GM23338 (cell line): ENCODE data around the gene RBM22. TPM values are rescaled to one million over a fixed set of nuclear protein-coding genes. Genes with fewer than 3 reads are reported as not detected.

Experiments used
- ATAC-seq: fragments of 200-7000 bp; cut with Tn5 transposase; 3 replicates; pipeline ENCODE4 v1.9.1; 2020
- DNase-seq: peaks from one replicate; pipeline ENCODE4 v3.0.0-alpha.2; 2015; ENCODE audit warnings: low spot score
- H2AFZ ChIP-seq: fragments of 200-600 bp; sonication (generic); 2 replicates; pipeline ENCODE4 v1.8.0; 2016; ENCODE audit warnings: antibody characterized with exemption, mild to moderate bottlenecking, moderate library complexity
- H3F3A ChIP-seq: fragments of 200-600 bp; sonication (generic); replicated peaks from 2 replicates; pipeline ENCODE4 v1.8.0; 2017; ENCODE audit warnings: antibody characterized with exemption, mixed run types, low read depth
- H3K27ac ChIP-seq: fragments of 200-600 bp; sonication (generic); 2 replicates; pipeline ENCODE4 v1.6.1; 2016; ENCODE audit warnings: low read depth
- H3K27me3 ChIP-seq: fragments of 200-600 bp; sonication (generic); 2 replicates; pipeline ENCODE4 v1.8.0; 2016; ENCODE audit warnings: mild to moderate bottlenecking, mixed run types, moderate library complexity; ENCODE audit not compliant: insufficient read depth
- H3K36me3 ChIP-seq: fragments of 200-600 bp; sonication (generic); 2 replicates; pipeline ENCODE4 v1.8.0; 2016; ENCODE audit warnings: mild to moderate bottlenecking; ENCODE audit not compliant: insufficient read depth
- H3K4me1 ChIP-seq: fragments of 200-600 bp; sonication (generic); 2 replicates; pipeline ENCODE4 v1.8.0; 2016; ENCODE audit warnings: mild to moderate bottlenecking, moderate library complexity; ENCODE audit not compliant: insufficient read depth
- H3K4me2 ChIP-seq: fragments of 200-600 bp; sonication (generic); 2 replicates; pipeline ENCODE4 v1.7.1; 2017; ENCODE audit warnings: mixed run types
- H3K4me3 ChIP-seq: fragments of 200-600 bp; sonication (generic); 2 replicates; pipeline ENCODE4 v1.6.1; 2016; ENCODE audit warnings: mixed run types
- H3K79me2 ChIP-seq: fragments of 200-600 bp; sonication (generic); replicated peaks from 2 replicates; pipeline ENCODE4 v1.8.0; 2017; ENCODE audit warnings: mild to moderate bottlenecking; ENCODE audit not compliant: insufficient read depth
- H3K9me2 ChIP-seq: fragments of 200-600 bp; sonication (generic); 2 replicates; pipeline ENCODE4 v1.8.0; 2017; ENCODE audit not compliant: insufficient read depth
- H4K20me1 ChIP-seq: fragments of 200-600 bp; sonication (generic); replicated peaks from 2 replicates; pipeline ENCODE4 v1.8.0; 2017; ENCODE audit warnings: mild to moderate bottlenecking; ENCODE audit not compliant: insufficient read depth
- H3K27ac Mint-ChIP-seq: 2 replicates; pipeline ENCODE4 v1.8.0; 2020; ENCODE audit warnings: inconsistent platforms, mild to moderate bottlenecking, moderate library complexity, mixed read lengths
- H3K27me3 Mint-ChIP-seq: 3 replicates; pipeline ENCODE4 v1.8.0; 2022; ENCODE audit warnings: low read depth, mild to moderate bottlenecking, moderate library complexity, mixed read lengths, inconsistent platforms; ENCODE audit not compliant: insufficient read depth, poor library complexity
- H3K36me3 Mint-ChIP-seq: 3 replicates; pipeline ENCODE4 v1.8.0; 2021; ENCODE audit warnings: low read depth, mild to moderate bottlenecking, inconsistent platforms, moderate library complexity, mixed read lengths
- H3K4me1 Mint-ChIP-seq: 3 replicates; pipeline ENCODE4 v1.8.0; 2020; ENCODE audit warnings: mild to moderate bottlenecking, inconsistent platforms, mixed read lengths
- H3K4me3 Mint-ChIP-seq: 3 replicates; pipeline ENCODE4 v1.8.0; 2021; ENCODE audit warnings: moderate library complexity, mild to moderate bottlenecking, inconsistent platforms, mixed read lengths
- H3K9me3 Mint-ChIP-seq: 3 replicates; pipeline ENCODE4 v1.8.0; 2020; ENCODE audit warnings: moderate library complexity, mild to moderate bottlenecking, inconsistent platforms, mixed read lengths
- EZH2 ChIP-seq: fragments of 200-600 bp; sonication (generic); IDR thresholded peaks from one replicate; pipeline ENCODE4 v1.8.0; 2017; ENCODE audit warnings: antibody characterized with exemption, mild to moderate bottlenecking, low read depth; ENCODE audit not compliant: unreplicated experiment
- ZNF114 ChIP-seq: fragments of 250-450 bp; sonication (Bioruptor Pico); IDR thresholded peaks from 2 replicates; pipeline ENCODE4 v1.5.0; 2020; ENCODE audit warnings: mild to moderate bottlenecking, moderate library complexity
- polyA plus RNA-seq: library from polyadenylated mRNA; unstranded; fragments of >200 nt; fragmentation: Nextera tagmentation; extraction: Ambion mirVana; gene quantifications from 2 replicates; pipeline ENCODE4 v1.2.1, GENCODE V29; 2016
- total RNA-seq: library from RNA; depleted of rRNA; stranded (reverse); fragments of >200 nt; shearing (Covaris generic); gene quantifications from 2 replicates; pipeline ENCODE4 v1.2.3, GENCODE V29; 2014
- TF ChIP-seq, protein P1 (sequence below): IDR thresholded peaks from 2 replicates; pipeline ENCODE4 v1.6.1; 2016; ENCODE audit warnings: antibody characterized with exemption
- TF ChIP-seq, protein P2 (sequence below): fragments of 250-450 bp; sonication (Bioruptor Pico); IDR thresholded peaks from 2 replicates; pipeline ENCODE4 v1.5.0; 2020; ENCODE audit warnings: mild to moderate bottlenecking, moderate library complexity

Gene RBM22
- total and polyA plus RNA-seq, 2 experiments from 2014 or later, result 23.4 to 32.3 TPM

DNA sequence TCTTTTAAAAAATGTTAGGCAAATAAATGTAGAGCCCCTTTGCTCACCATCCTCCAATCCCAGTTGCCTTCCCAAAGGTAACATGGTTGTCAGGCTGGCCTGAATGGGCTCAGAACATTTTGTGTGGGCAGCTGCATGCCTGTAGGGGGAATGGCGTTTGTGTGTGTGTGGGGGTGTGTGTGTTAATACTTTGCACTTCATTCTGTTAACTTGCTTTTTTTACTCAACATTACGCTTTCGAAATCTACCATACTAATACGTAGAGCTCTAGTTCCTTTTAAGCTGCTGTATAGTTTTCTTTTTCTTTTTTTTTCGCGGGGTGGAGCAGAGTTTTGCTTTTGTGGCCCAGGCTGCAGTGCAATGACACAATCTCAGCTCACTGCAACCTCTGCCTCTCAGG is 25.8 kb downstream of the RBM22 start:
- H3K9me3 Mint-ChIP-seq, result 0 out of 3 replicates have a peak, but pooled peaks cover 2% of the 10 kb centered on the region
- TF ChIP-seq, protein P1, sequence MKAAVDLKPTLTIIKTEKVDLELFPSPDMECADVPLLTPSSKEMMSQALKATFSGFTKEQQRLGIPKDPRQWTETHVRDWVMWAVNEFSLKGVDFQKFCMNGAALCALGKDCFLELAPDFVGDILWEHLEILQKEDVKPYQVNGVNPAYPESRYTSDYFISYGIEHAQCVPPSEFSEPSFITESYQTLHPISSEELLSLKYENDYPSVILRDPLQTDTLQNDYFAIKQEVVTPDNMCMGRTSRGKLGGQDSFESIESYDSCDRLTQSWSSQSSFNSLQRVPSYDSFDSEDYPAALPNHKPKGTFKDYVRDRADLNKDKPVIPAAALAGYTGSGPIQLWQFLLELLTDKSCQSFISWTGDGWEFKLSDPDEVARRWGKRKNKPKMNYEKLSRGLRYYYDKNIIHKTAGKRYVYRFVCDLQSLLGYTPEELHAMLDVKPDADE, result no peak
- no peak for TF ChIP-seq ZNF114 (CRISPR knock-in tag)
- TF ChIP-seq, protein P2, sequence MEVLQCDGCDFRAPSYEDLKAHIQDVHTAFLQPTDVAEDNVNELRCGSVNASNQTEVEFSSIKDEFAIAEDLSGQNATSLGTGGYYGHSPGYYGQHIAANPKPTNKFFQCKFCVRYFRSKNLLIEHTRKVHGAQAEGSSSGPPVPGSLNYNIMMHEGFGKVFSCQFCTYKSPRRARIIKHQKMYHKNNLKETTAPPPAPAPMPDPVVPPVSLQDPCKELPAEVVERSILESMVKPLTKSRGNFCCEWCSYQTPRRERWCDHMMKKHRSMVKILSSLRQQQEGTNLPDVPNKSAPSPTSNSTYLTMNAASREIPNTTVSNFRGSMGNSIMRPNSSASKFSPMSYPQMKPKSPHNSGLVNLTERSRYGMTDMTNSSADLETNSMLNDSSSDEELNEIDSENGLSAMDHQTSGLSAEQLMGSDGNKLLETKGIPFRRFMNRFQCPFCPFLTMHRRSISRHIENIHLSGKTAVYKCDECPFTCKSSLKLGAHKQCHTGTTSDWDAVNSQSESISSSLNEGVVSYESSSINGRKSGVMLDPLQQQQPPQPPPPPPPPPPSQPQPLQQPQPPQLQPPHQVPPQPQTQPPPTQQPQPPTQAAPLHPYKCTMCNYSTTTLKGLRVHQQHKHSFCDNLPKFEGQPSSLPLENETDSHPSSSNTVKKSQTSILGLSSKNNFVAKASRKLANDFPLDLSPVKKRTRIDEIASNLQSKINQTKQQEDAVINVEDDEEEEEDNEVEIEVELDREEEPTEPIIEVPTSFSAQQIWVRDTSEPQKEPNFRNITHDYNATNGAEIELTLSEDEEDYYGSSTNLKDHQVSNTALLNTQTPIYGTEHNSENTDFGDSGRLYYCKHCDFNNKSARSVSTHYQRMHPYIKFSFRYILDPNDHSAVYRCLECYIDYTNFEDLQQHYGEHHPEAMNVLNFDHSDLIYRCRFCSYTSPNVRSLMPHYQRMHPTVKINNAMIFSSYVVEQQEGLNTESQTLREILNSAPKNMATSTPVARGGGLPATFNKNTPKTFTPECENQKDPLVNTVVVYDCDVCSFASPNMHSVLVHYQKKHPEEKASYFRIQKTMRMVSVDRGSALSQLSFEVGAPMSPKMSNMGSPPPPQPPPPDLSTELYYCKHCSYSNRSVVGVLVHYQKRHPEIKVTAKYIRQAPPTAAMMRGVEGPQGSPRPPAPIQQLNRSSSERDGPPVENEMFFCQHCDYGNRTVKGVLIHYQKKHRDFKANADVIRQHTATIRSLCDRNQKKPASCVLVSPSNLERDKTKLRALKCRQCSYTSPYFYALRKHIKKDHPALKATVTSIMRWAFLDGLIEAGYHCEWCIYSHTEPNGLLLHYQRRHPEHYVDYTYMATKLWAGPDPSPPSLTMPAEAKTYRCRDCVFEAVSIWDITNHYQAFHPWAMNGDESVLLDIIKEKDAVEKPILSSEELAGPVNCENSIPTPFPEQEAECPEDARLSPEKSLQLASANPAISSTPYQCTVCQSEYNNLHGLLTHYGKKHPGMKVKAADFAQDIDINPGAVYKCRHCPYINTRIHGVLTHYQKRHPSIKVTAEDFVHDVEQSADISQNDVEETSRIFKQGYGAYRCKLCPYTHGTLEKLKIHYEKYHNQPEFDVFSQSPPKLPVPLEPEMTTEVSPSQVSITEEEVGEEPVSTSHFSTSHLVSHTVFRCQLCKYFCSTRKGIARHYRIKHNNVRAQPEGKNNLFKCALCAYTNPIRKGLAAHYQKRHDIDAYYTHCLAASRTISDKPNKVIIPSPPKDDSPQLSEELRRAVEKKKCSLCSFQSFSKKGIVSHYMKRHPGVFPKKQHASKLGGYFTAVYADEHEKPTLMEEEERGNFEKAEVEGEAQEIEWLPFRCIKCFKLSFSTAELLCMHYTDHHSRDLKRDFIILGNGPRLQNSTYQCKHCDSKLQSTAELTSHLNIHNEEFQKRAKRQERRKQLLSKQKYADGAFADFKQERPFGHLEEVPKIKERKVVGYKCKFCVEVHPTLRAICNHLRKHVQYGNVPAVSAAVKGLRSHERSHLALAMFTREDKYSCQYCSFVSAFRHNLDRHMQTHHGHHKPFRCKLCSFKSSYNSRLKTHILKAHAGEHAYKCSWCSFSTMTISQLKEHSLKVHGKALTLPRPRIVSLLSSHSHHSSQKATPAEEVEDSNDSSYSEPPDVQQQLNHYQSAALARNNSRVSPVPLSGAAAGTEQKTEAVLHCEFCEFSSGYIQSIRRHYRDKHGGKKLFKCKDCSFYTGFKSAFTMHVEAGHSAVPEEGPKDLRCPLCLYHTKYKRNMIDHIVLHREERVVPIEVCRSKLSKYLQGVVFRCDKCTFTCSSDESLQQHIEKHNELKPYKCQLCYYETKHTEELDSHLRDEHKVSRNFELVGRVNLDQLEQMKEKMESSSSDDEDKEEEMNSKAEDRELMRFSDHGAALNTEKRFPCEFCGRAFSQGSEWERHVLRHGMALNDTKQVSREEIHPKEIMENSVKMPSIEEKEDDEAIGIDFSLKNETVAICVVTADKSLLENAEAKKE (CRISPR knock-in tag), result no peak
- Histone ChIP-seq H3K27me3 (no peaks in the 10 kb centered on the region), H3F3A (peaks cover 21% of the 10 kb centered on the region), H3K36me3 (no peaks in the 10 kb centered on the region), H4K20me1 (no peaks in the 10 kb centered on the region), H3K9me2 (no peaks in the 10 kb centered on the region), H3K4me3 (no peak overlapping the region), H3K79me2 (peaks cover 19% of the 10 kb centered on the region), H3K4me2 (no peak overlapping the region), H2AFZ (no peak overlapping the region), H3K4me1 (peaks cover 23% of the 10 kb centered on the region), H3K27ac (no peak overlapping the region)
- 0 out of 2 replicates have a peak overlapping the region, but pooled peaks have one; percentile 66 for H3K27ac Mint-ChIP-seq
- peaks cover 2% of the 10 kb centered on the region for H3K27me3 Mint-ChIP-seq
- ATAC-seq (no peak), DNase-seq (no peak)
- peaks cover 32% of the 10 kb centered on the region for H3K4me1 Mint-ChIP-seq
- H3K4me3 Mint-ChIP-seq, result no peak overlapping the region; the same call in 2 of the 3 replicates
- H3K36me3 Mint-ChIP-seq, result peaks cover 40% of the 10 kb centered on the region

DNA sequence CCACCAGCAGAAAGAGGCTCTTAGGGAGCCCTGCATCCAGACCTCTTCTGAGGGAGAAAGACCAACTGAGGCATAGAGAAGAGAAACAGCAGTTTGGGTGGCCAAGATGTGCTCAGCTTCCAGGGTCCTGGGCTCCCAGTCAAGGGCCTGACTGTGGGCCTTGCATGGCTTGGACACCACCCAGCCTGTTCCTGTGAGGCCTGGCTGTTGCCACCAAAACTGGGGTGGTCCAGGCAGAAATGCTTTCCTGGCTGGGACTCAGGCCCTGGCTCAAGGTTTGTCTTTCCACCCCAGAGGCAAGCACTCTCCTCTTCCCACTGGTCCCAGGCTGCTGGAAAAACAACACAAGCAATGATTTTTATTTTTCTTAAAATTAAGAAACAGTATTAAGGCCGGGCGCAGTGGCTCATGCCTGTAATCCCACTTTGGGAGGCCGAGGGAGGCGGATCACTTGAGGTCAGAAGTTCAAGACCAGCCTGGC is 26.5 kb downstream of the RBM22 start:
- H3K9me2 ChIP-seq, result no peaks in the 10 kb centered on the region
- H3K4me3 Mint-ChIP-seq, result peak overlapping the region; percentile 91; the same call in 1 of the 3 replicates
- H3K27me3 Mint-ChIP-seq, result peaks cover 2% of the 10 kb centered on the region
- H3F3A ChIP-seq, result peaks cover 21% of the 10 kb centered on the region
- H3K27me3 ChIP-seq, result no peaks in the 10 kb centered on the region
- H4K20me1 ChIP-seq, result no peaks in the 10 kb centered on the region
- H3K4me1 Mint-ChIP-seq, result peaks cover 35% of the 10 kb centered on the region
- peaks cover 27% of the 10 kb centered on the region for H3K4me1 ChIP-seq
- no peak overlapping the region for H3K4me2 ChIP-seq
- TF ChIP-seq EZH2, result no peak
- DNase-seq, result no peak
- H3K36me3 Mint-ChIP-seq, result peaks cover 45% of the 10 kb centered on the region
- H3K4me3 ChIP-seq, result no peak overlapping the region
- ATAC-seq, result no peak
- no peak overlapping the region for H3K27ac ChIP-seq
- no peak overlapping the region for H2AFZ ChIP-seq
- peaks cover 4% of the 10 kb centered on the region; the same call in 1 of the 3 replicates for H3K9me3 Mint-ChIP-seq
- H3K36me3 ChIP-seq, result no peaks in the 10 kb centered on the region
- peaks cover 19% of the 10 kb centered on the region for H3K79me2 ChIP-seq
- peak overlapping the region; percentile 75 for H3K27ac Mint-ChIP-seq
